HepG2 (cell line): ENCODE results near the gene ADGRF1. TPM values are rescaled to one million over a fixed set of nuclear protein-coding genes. Genes with fewer than 3 reads are reported as not detected.

Source experiments
- ATAC-seq: fragments of 200-7000 bp; cut with Tn5 transposase; 3 replicates; pipeline ENCODE4 v1.9.1; 2020; ENCODE audit warnings: mild to moderate bottlenecking, moderate library complexity
- BruUV-seq: library from RNA; stranded (reverse); fragments of 400-500 nt; replicated peaks from 2 replicates; lab custom pipeline; 2021; lab: Mats Ljungman, UMichigan
- CTCF ChIA-PET: fragments of 300-600 bp; formaldehyde crosslinking; extraction: SDS; loops from one replicate; lab custom pipeline; 2021; ENCODE audit warnings: low total read pairs, inconsistent platforms, low intra/inter-chr PET ratio; lab: Yijun Ruan, JAX
- POLR2A ChIA-PET: fragments of 350-600 bp; sonication (Branson Sonifier 250); formaldehyde crosslinking; loops from one replicate; lab custom pipeline; 2020; ENCODE audit warnings: antibody characterized with exemption, inconsistent platforms; lab: Yijun Ruan, JAX
- DNase-seq: peaks from one replicate; pipeline ENCODE4 v3.0.0-alpha.2; 2015; ENCODE audit warnings: low spot score
- FAIRE-seq: peaks from 3 replicates; lab custom pipeline; 2011; peaks lifted over from hg19 to GRCh38; lab: Jason Lieb, UNC
- H2AFZ ChIP-seq: one replicate; pipeline ENCODE4 v1.6.1; 2011; ENCODE audit warnings: low read length, inconsistent platforms
- H3K27ac ChIP-seq: fragments of 300-600 bp; 3 replicates; pipeline ENCODE4 v1.8.0; 2011; ENCODE audit warnings: mixed run types, mild to moderate bottlenecking, mixed read lengths, low read length, inconsistent platforms; ENCODE audit not compliant: insufficient read depth; ENCODE audit errors: extremely low read length
- H3K27me3 ChIP-seq, 2 experiments: fragments of 200-600 bp in 1 of 2; 2 replicates in 1 of 2; 3 replicates in 1 of 2; pipeline versions ENCODE4 v1.6.0 to v1.8.0; 2011; ENCODE audit warnings: low read length in 2 of 2, mild to moderate bottlenecking in 2 of 2, moderate library complexity in 2 of 2, inconsistent platforms in 1 of 2; ENCODE audit not compliant: insufficient read depth in 2 of 2, control insufficient read depth in 1 of 2
- H3K36me3 ChIP-seq, 2 experiments: fragments of 200-600 bp in 1 of 2; replicated peaks in 1 of 2; 2 replicates in 1 of 2; 3 replicates in 1 of 2; pipeline versions ENCODE4 v1.5.1 to v1.8.0; 2011; ENCODE audit warnings: low read length in 2 of 2, inconsistent platforms in 1 of 2; ENCODE audit not compliant: insufficient read depth in 2 of 2, control insufficient read depth in 1 of 2
- H3K4me1 ChIP-seq: 2 replicates; pipeline ENCODE4 v1.5.1; 2012; ENCODE audit warnings: low read length, inconsistent platforms; ENCODE audit not compliant: insufficient read depth
- H3K4me2 ChIP-seq: 2 replicates; pipeline ENCODE4 v1.6.0; 2011; ENCODE audit warnings: low read depth, low read length, inconsistent platforms
- H3K4me3 ChIP-seq, 3 experiments: fragments of 200-600 bp in 1 of 3; sonication (generic), shearing (Covaris generic) in 1 of 3; replicated peaks in 1 of 3; 2 replicates each; pipeline ENCODE4 v1.5.1; 2011 to 2016; ENCODE audit warnings: low read length in 3 of 3, inconsistent platforms in 2 of 3, low read depth in 2 of 3, mild to moderate bottlenecking in 2 of 3, control low read depth in 1 of 3, mixed read lengths in 1 of 3; ENCODE audit not compliant: insufficient read depth in 1 of 3
- H3K79me2 ChIP-seq: one replicate; pipeline ENCODE4 v1.6.1; 2011; ENCODE audit warnings: low read length, inconsistent platforms; ENCODE audit not compliant: insufficient read depth
- H3K9ac ChIP-seq: 2 replicates; pipeline ENCODE4 v1.6.0; 2011; ENCODE audit warnings: mild to moderate bottlenecking, low read depth, low read length, inconsistent platforms; ENCODE audit not compliant: insufficient read depth
- H3K9me3 ChIP-seq: 2 replicates; pipeline ENCODE4 v1.5.1; 2012; ENCODE audit warnings: mild to moderate bottlenecking, low read length
- H4K20me1 ChIP-seq: 2 replicates; pipeline ENCODE4 v1.6.0; 2011; ENCODE audit warnings: inconsistent platforms, mild to moderate bottlenecking, low read length, moderate library complexity; ENCODE audit not compliant: insufficient read depth
- CENPT ChIP-seq: sonication (generic); formaldehyde crosslinking; IDR thresholded peaks from 2 replicates; pipeline ENCODE4 v1.8.0; 2022; ENCODE audit warnings: low read depth, mild to moderate bottlenecking, moderate library complexity, missing genetic modification reagents
- LCORL ChIP-seq, 2 experiments: fragments of 450-650 bp in 1 of 2; sonication (generic) in 1 of 2; formaldehyde crosslinking in 1 of 2; IDR thresholded peaks; 2 replicates each; pipeline versions ENCODE4 v1.5.0 to v1.6.1; 2017 to 2020; ENCODE audit warnings: antibody characterized with exemption in 1 of 2, missing genetic modification reagents in 1 of 2
- STAT5B ChIP-seq: sonication (generic); formaldehyde crosslinking; IDR thresholded peaks from 2 replicates; pipeline ENCODE4 v1.4.0; 2020; ENCODE audit warnings: missing genetic modification reagents
- TEAD2 ChIP-seq: sonication (generic); formaldehyde crosslinking; IDR thresholded peaks from 2 replicates; pipeline ENCODE4 v1.9.0; 2021; ENCODE audit warnings: missing genetic modification reagents
- ZBTB42 ChIP-seq: sonication (generic); formaldehyde crosslinking; IDR thresholded peaks from 2 replicates; pipeline ENCODE4 v1.5.0; 2020; ENCODE audit warnings: mild to moderate bottlenecking, missing genetic modification reagents
- ZIK1 ChIP-seq: sonication (generic); formaldehyde crosslinking; IDR thresholded peaks from 2 replicates; pipeline ENCODE4 v1.5.0; 2020; ENCODE audit warnings: mild to moderate bottlenecking, low read depth, missing genetic modification reagents, borderline replicate concordance
- ZNF264 ChIP-seq: sonication (generic); formaldehyde crosslinking; IDR thresholded peaks from 2 replicates; pipeline ENCODE4 v1.4.0; 2020; ENCODE audit warnings: missing genetic modification reagents
- ZNF567 ChIP-seq: sonication (generic); formaldehyde crosslinking; IDR thresholded peaks from 2 replicates; pipeline ENCODE4 v1.8.1; 2023; ENCODE audit warnings: mild to moderate bottlenecking, missing genetic modification reagents, borderline replicate concordance
- WGBS: methylation state at CpG from one replicate; pipeline ENCODE4 v1.1.6; 2017; ENCODE audit warnings: low lambda C conversion rate; 5-methylcytosine and 5-hydroxymethylcytosine counted together
- in situ Hi-C: cut with HindIII; loops from 2 replicates; pipeline ENCODE4 v1.10.0; 2017; ENCODE audit warnings: low pct_unique_long_range_greater_than_20kb; ENCODE audit not compliant: extremely low pct_ligation_motif_present
- intact Hi-C: fragments of 100-400 bp; cut with micrococcal nuclease; formaldehyde crosslinking; loops from one replicate; pipeline ENCODE4 v1.10.0; 2022; ENCODE audit not compliant: unreplicated experiment
- polyA plus RNA-seq, 8 experiments: library from polyadenylated mRNA; depleted of rRNA in 3 of 8; stranded (reverse) in 7 of 8; unstranded in 1 of 8; fragments of >200 nt; fragmentation: Illumina TruSeq in 4 of 8; extraction: Trizol in 4 of 8; gene quantifications; 2 replicates each; pipeline versions ENCODE4 v1.2.1 to v1.2.3, GENCODE V29; 2011 to 2016; ENCODE audit warnings: low read depth in 4 of 8, missing spikeins in 1 of 8, mixed read lengths in 1 of 8; ENCODE audit not compliant: insufficient read depth in 1 of 8
- total RNA-seq, 5 experiments: library from RNA; depleted of rRNA; stranded (reverse); fragments of >200 nt; fragmentation: Illumina TruSeq; extraction: Trizol; gene quantifications; 2 replicates each; pipeline ENCODE4 v1.2.3, GENCODE V29; 2016; ENCODE audit warnings: low read depth in 1 of 5
- TF ChIP-seq, protein P1 (sequence below): IDR thresholded peaks from 2 replicates; pipeline ENCODE4 v1.6.1; 2016; ENCODE audit warnings: low read depth, control low read depth
- TF ChIP-seq, protein P2 (sequence below): IDR thresholded peaks from 2 replicates; pipeline ENCODE4 v1.6.1; 2016; ENCODE audit warnings: missing compliant biosample characterization, missing genetic modification reagents, borderline replicate concordance
- TF ChIP-seq, protein P3 (sequence below): sonication (generic); formaldehyde crosslinking; IDR thresholded peaks from 2 replicates; pipeline ENCODE4 v1.5.0; 2020; ENCODE audit warnings: missing genetic modification reagents, mild to moderate bottlenecking, borderline replicate concordance
- TF ChIP-seq, protein P4 (sequence below): sonication (generic); formaldehyde crosslinking; IDR thresholded peaks from 2 replicates; pipeline ENCODE4 v1.4.0; 2020; ENCODE audit warnings: missing genetic modification reagents, borderline replicate concordance

ADGRF1 gene
- total and polyA plus RNA-seq, 2 of the 13 experiments (the other 11 are each of a cell fraction or from before 2014, with no cell fraction given) = not detected

- H3K27me3 ChIP-seq = peaks cover 0 to 20% of the 10 kb centered on the region in 2 experiments; a peak in 1 of 5 replicates
- DNase-seq (no peak), ATAC-seq (no peak), FAIRE-seq (no peak)
- intact Hi-C loops (loop anchor here (5.0 kb wide), 3 partner anchors 213 to 903 kb away; no protein-coding TSS in a partner anchor), in situ Hi-C loops (loop anchor here (25.0 kb wide), 3 partner anchors 133 to 908 kb away; no protein-coding TSS in a partner anchor)
- H4K20me1 ChIP-seq = no peaks in the 10 kb centered on the region
- no peak overlapping the region for H2AFZ ChIP-seq
- peaks cover 8% of the 10 kb centered on the region; the same call in 1 of the 2 replicates for H3K4me1 ChIP-seq
- POLR2A ChIA-PET = no interaction called here
- WGBS = 2% methylated on average over 1 of the region's 1 CpG
- no peak overlapping the region for H3K4me3 ChIP-seq
- no peaks in the 10 kb centered on the region for H3K9me3 ChIP-seq
- no peak overlapping the region for H3K4me2 ChIP-seq
- CTCF ChIA-PET = no interaction called here
- H3K79me2 ChIP-seq = no peaks in the 10 kb centered on the region
- TF ChIP-seq ZNF567 (no peak), ZBTB42 (CRISPR knock-in tag) (no peak), LCORL (IDR thresholded peaks at IDR 0.05) (no peak), LCORL (CRISPR knock-in tag; IDR thresholded peaks at IDR 0.05) (no peak), CENPT (CRISPR knock-in tag) (no peak), STAT5B (CRISPR knock-in tag) (no peak), ZIK1 (CRISPR knock-in tag) (no peak), ZNF264 (CRISPR knock-in tag) (no peak), TEAD2 (CRISPR knock-in tag) (no peak)
- TF ChIP-seq, protein P1, sequence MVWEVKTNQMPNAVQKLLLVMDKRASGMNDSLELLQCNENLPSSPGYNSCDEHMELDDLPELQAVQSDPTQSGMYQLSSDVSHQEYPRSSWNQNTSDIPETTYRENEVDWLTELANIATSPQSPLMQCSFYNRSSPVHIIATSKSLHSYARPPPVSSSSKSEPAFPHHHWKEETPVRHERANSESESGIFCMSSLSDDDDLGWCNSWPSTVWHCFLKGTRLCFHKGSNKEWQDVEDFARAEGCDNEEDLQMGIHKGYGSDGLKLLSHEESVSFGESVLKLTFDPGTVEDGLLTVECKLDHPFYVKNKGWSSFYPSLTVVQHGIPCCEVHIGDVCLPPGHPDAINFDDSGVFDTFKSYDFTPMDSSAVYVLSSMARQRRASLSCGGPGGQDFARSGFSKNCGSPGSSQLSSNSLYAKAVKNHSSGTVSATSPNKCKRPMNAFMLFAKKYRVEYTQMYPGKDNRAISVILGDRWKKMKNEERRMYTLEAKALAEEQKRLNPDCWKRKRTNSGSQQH (CRISPR knock-in tag) = no peak
- TF ChIP-seq, protein P2, sequence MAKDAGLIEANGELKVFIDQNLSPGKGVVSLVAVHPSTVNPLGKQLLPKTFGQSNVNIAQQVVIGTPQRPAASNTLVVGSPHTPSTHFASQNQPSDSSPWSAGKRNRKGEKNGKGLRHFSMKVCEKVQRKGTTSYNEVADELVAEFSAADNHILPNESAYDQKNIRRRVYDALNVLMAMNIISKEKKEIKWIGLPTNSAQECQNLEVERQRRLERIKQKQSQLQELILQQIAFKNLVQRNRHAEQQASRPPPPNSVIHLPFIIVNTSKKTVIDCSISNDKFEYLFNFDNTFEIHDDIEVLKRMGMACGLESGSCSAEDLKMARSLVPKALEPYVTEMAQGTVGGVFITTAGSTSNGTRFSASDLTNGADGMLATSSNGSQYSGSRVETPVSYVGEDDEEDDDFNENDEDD (CRISPR knock-in tag) = no peak
- TF ChIP-seq, protein P3, sequence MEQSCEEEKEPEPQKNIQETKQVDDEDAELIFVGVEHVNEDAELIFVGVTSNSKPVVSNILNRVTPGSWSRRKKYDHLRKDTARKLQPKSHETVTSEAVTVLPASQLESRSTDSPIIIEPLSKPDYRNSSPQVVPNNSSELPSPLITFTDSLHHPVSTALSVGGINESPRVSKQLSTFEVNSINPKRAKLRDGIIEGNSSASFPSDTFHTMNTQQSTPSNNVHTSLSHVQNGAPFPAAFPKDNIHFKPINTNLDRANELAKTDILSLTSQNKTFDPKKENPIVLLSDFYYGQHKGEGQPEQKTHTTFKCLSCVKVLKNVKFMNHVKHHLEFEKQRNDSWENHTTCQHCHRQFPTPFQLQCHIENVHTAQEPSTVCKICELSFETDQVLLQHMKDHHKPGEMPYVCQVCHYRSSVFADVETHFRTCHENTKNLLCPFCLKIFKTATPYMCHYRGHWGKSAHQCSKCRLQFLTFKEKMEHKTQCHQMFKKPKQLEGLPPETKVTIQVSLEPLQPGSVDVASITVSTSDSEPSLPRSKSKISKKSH (CRISPR knock-in tag) = no peak
- TF ChIP-seq, protein P4, sequence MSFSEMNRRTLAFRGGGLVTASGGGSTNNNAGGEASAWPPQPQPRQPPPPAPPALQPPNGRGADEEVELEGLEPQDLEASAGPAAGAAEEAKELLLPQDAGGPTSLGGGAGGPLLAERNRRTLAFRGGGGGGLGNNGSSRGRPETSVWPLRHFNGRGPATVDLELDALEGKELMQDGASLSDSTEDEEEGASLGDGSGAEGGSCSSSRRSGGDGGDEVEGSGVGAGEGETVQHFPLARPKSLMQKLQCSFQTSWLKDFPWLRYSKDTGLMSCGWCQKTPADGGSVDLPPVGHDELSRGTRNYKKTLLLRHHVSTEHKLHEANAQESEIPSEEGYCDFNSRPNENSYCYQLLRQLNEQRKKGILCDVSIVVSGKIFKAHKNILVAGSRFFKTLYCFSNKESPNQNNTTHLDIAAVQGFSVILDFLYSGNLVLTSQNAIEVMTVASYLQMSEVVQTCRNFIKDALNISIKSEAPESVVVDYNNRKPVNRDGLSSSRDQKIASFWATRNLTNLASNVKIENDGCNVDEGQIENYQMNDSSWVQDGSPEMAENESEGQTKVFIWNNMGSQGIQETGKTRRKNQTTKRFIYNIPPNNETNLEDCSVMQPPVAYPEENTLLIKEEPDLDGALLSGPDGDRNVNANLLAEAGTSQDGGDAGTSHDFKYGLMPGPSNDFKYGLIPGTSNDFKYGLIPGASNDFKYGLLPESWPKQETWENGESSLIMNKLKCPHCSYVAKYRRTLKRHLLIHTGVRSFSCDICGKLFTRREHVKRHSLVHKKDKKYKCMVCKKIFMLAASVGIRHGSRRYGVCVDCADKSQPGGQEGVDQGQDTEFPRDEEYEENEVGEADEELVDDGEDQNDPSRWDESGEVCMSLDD (CRISPR knock-in tag) = no peak
- H3K9ac ChIP-seq = no peak overlapping the region
- no peaks in the 10 kb centered on the region for H3K36me3 ChIP-seq
- no TSS peak for BruUV-seq
- H3K27ac ChIP-seq = no peak overlapping the region
These were observed 47.2 kb downstream of the ADGRF1 start for GRCh38 chr6:46994933-46995332.
